Bronchial epithelial cell (primary cell): ENCODE data around the gene ZDHHC1. TPM values are rescaled to one million over a fixed set of nuclear protein-coding genes. Genes with fewer than 3 reads are reported as not detected.

ENCODE experiments used
- DNase-seq: peaks from one replicate; pipeline ENCODE4 v3.0.0-alpha.2; 2010; ENCODE audit warnings: low read depth
- FAIRE-seq: peaks from 2 replicates; lab custom pipeline; 2011; peaks lifted over from hg19 to GRCh38; lab: Jason Lieb, UNC
- H3K27me3 ChIP-seq: 2 replicates; pipeline ENCODE4 v1.5.1; 2011; ENCODE audit warnings: low read length; ENCODE audit not compliant: control insufficient read depth, insufficient read depth
- H3K36me3 ChIP-seq: 2 replicates; pipeline ENCODE4 v1.5.1; 2011; ENCODE audit warnings: low read length; ENCODE audit not compliant: control insufficient read depth, insufficient read depth
- H3K4me3 ChIP-seq: 2 replicates; pipeline ENCODE4 v1.5.1; 2011; ENCODE audit warnings: mild to moderate bottlenecking, low read depth, low read length, control low read depth
- CTCF ChIP-seq: IDR thresholded peaks from 2 replicates; pipeline ENCODE4 v1.5.1; 2011; ENCODE audit warnings: mild to moderate bottlenecking, moderate library complexity, low read length, control low read depth, inconsistent platforms; ENCODE audit not compliant: insufficient read depth, severe bottlenecking
- total RNA-seq: library from RNA; depleted of rRNA; stranded (reverse); fragments of >200 nt; gene quantifications from 2 replicates; pipeline ENCODE4 v1.2.1, GENCODE V29; 2014

The ZDHHC1 gene
- total RNA-seq, 1 donor from 2014 or later = 1.8 TPM

- no peak for TF ChIP-seq CTCF
- FAIRE-seq = no peak
- Histone ChIP-seq H3K27me3 (no peaks in the 10 kb centered on the region), H3K36me3 (no peaks in the 10 kb centered on the region), H3K4me3 (no peak overlapping the region)
- DNase-seq = no peak
Observed at GRCh38 chr16:67345401-67345800, 70.9 kb downstream of the ZDHHC1 start.

Other genes starting within 250 kb of the ZDHHC1 start
- gene NOL3, start 245.9 kb downstream of the ZDHHC1 start, total RNA-seq = 28.2 and 37.8 TPM in 2 replicates
- 5.5 and 5.8 TPM in 2 replicates for gene MATCAP1, start 232.5 kb downstream of the ZDHHC1 start, total RNA-seq
- not detected in 2 replicates for gene EXOC3L1, start 226.3 kb downstream of the ZDHHC1 start, total RNA-seq
- gene E2F4, start 224.3 kb downstream of the ZDHHC1 start, total RNA-seq = 47.1 and 47.6 TPM in 2 replicates
- 25.6 and 44.0 TPM in 2 replicates for gene ELMO3, start 217.3 kb downstream of the ZDHHC1 start, total RNA-seq
- 35.1 and 56.9 TPM in 2 replicates for gene TMEM208, start 189.3 kb downstream of the ZDHHC1 start, total RNA-seq
- gene FHOD1, start 169.0 kb downstream of the ZDHHC1 start, total RNA-seq = 2.0 and 2.6 TPM in 2 replicates
- gene SLC9A5, start 167.5 kb downstream of the ZDHHC1 start, total RNA-seq = 0.26 TPM in 2 replicates
- gene PLEKHG4, start 136.9 kb downstream of the ZDHHC1 start, total RNA-seq = 8.2 and 11.6 TPM in 2 replicates
- gene KCTD19, start 89.7 kb downstream of the ZDHHC1 start, total RNA-seq = not detected in 2 replicates
- not detected in 2 replicates for gene LRRC36, start 89.7 kb downstream of the ZDHHC1 start, total RNA-seq
- 0.13 TPM in 1 of 2 replicates, not detected in the other for gene TPPP3, start 23.0 kb downstream of the ZDHHC1 start, total RNA-seq
- 2.1 and 2.3 TPM in 2 replicates for gene HSD11B2, start 14.6 kb upstream of the ZDHHC1 start, total RNA-seq
- gene ATP6V0D1, start 64.7 kb upstream of the ZDHHC1 start, total RNA-seq = 78.2 and 79.4 TPM in 2 replicates
- gene AGRP, start 67.1 kb upstream of the ZDHHC1 start, total RNA-seq = not detected in 2 replicates
- gene RIPOR1, start 112.4 kb upstream of the ZDHHC1 start, total RNA-seq = 12.8 and 13.7 TPM in 2 replicates
- gene CTCF, start 146.0 kb upstream of the ZDHHC1 start, total RNA-seq = 21.1 and 26.5 TPM in 2 replicates
- gene CARMIL2, start 228.7 kb upstream of the ZDHHC1 start, total RNA-seq = not detected in 2 replicates
- gene ACD, start 243.8 kb upstream of the ZDHHC1 start, total RNA-seq = 8.4 and 11.0 TPM in 2 replicates
- gene PARD6A, start 244.5 kb upstream of the ZDHHC1 start, total RNA-seq = 2.6 and 4.4 TPM in 2 replicates